Neural cell (in vitro differentiated cells): ENCODE measurements around the gene TBC1D8. TPM values are rescaled to one million over a fixed set of nuclear protein-coding genes. Genes with fewer than 3 reads are reported as not detected.

Experiments used
- H2AFZ ChIP-seq: fragments of 200-600, 300-800 bp; sonication (generic), shearing (Covaris generic); 2 replicates; pipeline ENCODE4 v1.6.0; 2014; ENCODE audit warnings: low read depth, mild to moderate bottlenecking, antibody characterized with exemption, low read length, moderate library complexity
- H3F3A ChIP-seq: fragments of 200-600 bp; shearing (Covaris generic); 2 replicates; pipeline ENCODE4 v1.6.1; 2016; ENCODE audit warnings: mild to moderate bottlenecking, moderate library complexity, mixed read lengths, antibody characterized with exemption, low read length; ENCODE audit not compliant: insufficient read depth, poor library complexity, severe bottlenecking
- H3K27ac ChIP-seq: fragments of 200-600, 300-800 bp; sonication (generic), shearing (Covaris generic); 2 replicates; pipeline ENCODE4 v1.5.1; 2014; ENCODE audit warnings: mild to moderate bottlenecking, low read length, moderate library complexity
- H3K27me3 ChIP-seq: fragments of 300-800, 200-600 bp; sonication (generic), shearing (Covaris generic); 2 replicates; pipeline ENCODE4 v1.6.0; 2014; ENCODE audit warnings: mild to moderate bottlenecking, low read depth, low read length, moderate library complexity; ENCODE audit not compliant: insufficient read depth
- H3K36me3 ChIP-seq: fragments of 300-800, 200-600 bp; sonication (generic), shearing (Covaris generic); 2 replicates; pipeline ENCODE4 v1.5.1; 2014; ENCODE audit warnings: mild to moderate bottlenecking, antibody characterized with exemption, low read length, moderate library complexity; ENCODE audit not compliant: insufficient read depth
- H3K4me2 ChIP-seq: fragments of 300-800, 200-600 bp; sonication (generic), shearing (Covaris generic); 2 replicates; pipeline ENCODE4 v1.6.0; 2014; ENCODE audit warnings: mild to moderate bottlenecking, low read length
- H3K4me3 ChIP-seq: fragments of 300-800, 200-600 bp; sonication (generic), shearing (Covaris generic); 2 replicates; pipeline ENCODE4 v1.5.1; 2014; ENCODE audit warnings: mild to moderate bottlenecking, low read length, moderate library complexity
- H3K79me2 ChIP-seq: fragments of 200-600 bp; shearing (Covaris generic); replicated peaks from 2 replicates; pipeline ENCODE4 v1.6.0; 2014; ENCODE audit warnings: mild to moderate bottlenecking, low read length, moderate library complexity; ENCODE audit not compliant: insufficient read depth
- H3K9ac ChIP-seq: fragments of 300-800, 200-600 bp; sonication (generic), shearing (Covaris generic); 2 replicates; pipeline ENCODE4 v1.6.1; 2016; ENCODE audit warnings: mild to moderate bottlenecking, low read length, mixed read lengths
- H3K9me2 ChIP-seq: fragments of 200-600 bp; shearing (Covaris generic); 2 replicates; pipeline ENCODE4 v1.6.1; 2016; ENCODE audit warnings: mild to moderate bottlenecking, low read length, mixed read lengths; ENCODE audit not compliant: insufficient read depth
- H3K9me3 ChIP-seq: fragments of 200-600, 300-800 bp; sonication (generic), shearing (Covaris generic); 2 replicates; pipeline ENCODE4 v1.6.1; 2016; ENCODE audit warnings: mild to moderate bottlenecking, mixed run types, low read length, moderate library complexity, mixed read lengths
- H4K20me1 ChIP-seq: fragments of 200-600 bp; shearing (Covaris generic); 2 replicates; pipeline ENCODE4 v1.6.1; 2016; ENCODE audit warnings: mild to moderate bottlenecking, mixed run types; ENCODE audit not compliant: insufficient read depth
- CTCF ChIP-seq: fragments of 450-650 bp; IDR thresholded peaks from 2 replicates; pipeline ENCODE4 v1.5.1; 2014; ENCODE audit warnings: antibody characterized with exemption, mild to moderate bottlenecking, moderate library complexity; ENCODE audit not compliant: poor library complexity, severe bottlenecking
- EP300 ChIP-seq: fragments of 450-650 bp; conservative IDR thresholded peaks from 2 replicates; pipeline ENCODE4 v1.6.1; 2014; ENCODE audit warnings: antibody characterized with exemption, mild to moderate bottlenecking, moderate library complexity; ENCODE audit not compliant: poor library complexity, severe bottlenecking
- EZH2 ChIP-seq: fragments of 200-600, 300-800 bp; shearing (Covaris generic), sonication (generic); IDR thresholded peaks from 2 replicates; pipeline ENCODE4 v1.6.1; 2014; ENCODE audit warnings: antibody characterized with exemption, low read length, borderline replicate concordance, mild to moderate bottlenecking; ENCODE audit not compliant: insufficient read depth, poor library complexity, severe bottlenecking
- MXI1 ChIP-seq: fragments of 450-650 bp; conservative IDR thresholded peaks from 2 replicates; pipeline ENCODE4 v1.6.1; 2014; ENCODE audit warnings: antibody characterized with exemption, mild to moderate bottlenecking; ENCODE audit not compliant: poor library complexity, severe bottlenecking
- POLR2AphosphoS5 ChIP-seq: IDR thresholded peaks from 2 replicates; pipeline ENCODE4 v1.6.1; 2012
- RAD21 ChIP-seq: fragments of 450-650 bp; conservative IDR thresholded peaks from 2 replicates; pipeline ENCODE4 v1.6.1; 2014; ENCODE audit warnings: antibody characterized with exemption, mild to moderate bottlenecking, moderate library complexity
- REST ChIP-seq: IDR thresholded peaks from 2 replicates; pipeline ENCODE4 v1.6.1; 2012; ENCODE audit warnings: borderline replicate concordance
- SMC3 ChIP-seq: fragments of 450-650 bp; conservative IDR thresholded peaks from 2 replicates; pipeline ENCODE4 v1.6.1; 2014; ENCODE audit warnings: antibody characterized with exemption, mild to moderate bottlenecking, moderate library complexity; ENCODE audit not compliant: poor library complexity
- TAF1 ChIP-seq: IDR thresholded peaks from 2 replicates; pipeline ENCODE4 v1.6.1; 2012; ENCODE audit warnings: low read depth
- polyA plus RNA-seq: library from polyadenylated mRNA; depleted of rRNA; stranded (reverse); fragments of >200 nt; gene quantifications from 2 replicates; pipeline ENCODE4 v1.2.3, GENCODE V29; 2014

Gene TBC1D8
- polyA plus RNA-seq, 1 donor from 2014 or later: 5.3 TPM

- Histone ChIP-seq H3K27ac (no peak overlapping the region), H3K9me2 (no peaks in the 10 kb centered on the region), H3K4me3 (no peak overlapping the region), H3K9ac (no peak overlapping the region), H3K79me2 (no peaks in the 10 kb centered on the region), H4K20me1 (no peaks in the 10 kb centered on the region), H3F3A (no peaks in the 10 kb centered on the region), H3K36me3 (no peaks in the 10 kb centered on the region), H3K9me3 (no peaks in the 10 kb centered on the region), H2AFZ (no peak overlapping the region), H3K27me3 (no peaks in the 10 kb centered on the region), H3K4me2 (no peak overlapping the region)
- TF ChIP-seq EZH2 (no peak), MXI1 (no peak), TAF1 (no peak), EP300 (no peak), REST (no peak), CTCF (no peak), RAD21 (no peak), POLR2AphosphoS5 (no peak), SMC3 (no peak)
Measured at GRCh38 chr2:100969998-100970397, 181.2 kb downstream of the TBC1D8 start.

GRCh38 chr2:100968146-100969145, 182.7 kb downstream of the TBC1D8 start:
- H2AFZ ChIP-seq: no peak overlapping the region
- H3K9me2 ChIP-seq: no peaks in the 10 kb centered on the region
- H3F3A ChIP-seq: no peaks in the 10 kb centered on the region
- no peak overlapping the region for H3K9ac ChIP-seq
- no peaks in the 10 kb centered on the region for H3K36me3 ChIP-seq
- no peak for TF ChIP-seq MXI1
- no peaks in the 10 kb centered on the region for H4K20me1 ChIP-seq
- no peaks in the 10 kb centered on the region for H3K27me3 ChIP-seq
- H3K4me3 ChIP-seq: no peak overlapping the region
- no peak overlapping the region for H3K27ac ChIP-seq
- H3K4me2 ChIP-seq: no peak overlapping the region
- no peaks in the 10 kb centered on the region for H3K79me2 ChIP-seq
- H3K9me3 ChIP-seq: no peaks in the 10 kb centered on the region
